IPS DF 4.7 (cell line): Measurements from ENCODE around the gene NME4.

Experiments
- DNase-seq: peaks from one replicate; pipeline ENCODE4 v3.0.0-alpha.2; 2013; ENCODE audit warnings: low spot score; ENCODE audit errors: extremely low read depth

Gene NME4

GRCh38 chr16:363110-363765 is 33.8 kb upstream of the NME4 start:
- no peak for DNase-seq

GRCh38 chr16:363766-364490 is 33.1 kb upstream of the NME4 start:
- no peak for DNase-seq

GRCh38 chr16:364595-365491 is 32.2 kb upstream of the NME4 start:
- no peak for DNase-seq

GRCh38 chr16:366476-366875 is 30.5 kb upstream of the NME4 start:
- no peak for DNase-seq

- no peak for DNase-seq
Measured at GRCh38 chr16:367333-367903, 29.6 kb upstream of the NME4 start.

GRCh38 chr16:368388-369158 is 28.4 kb upstream of the NME4 start:
- no peak for DNase-seq

- DNase-seq: no peak
Measured at GRCh38 chr16:369275-369865, 27.6 kb upstream of the NME4 start.

GRCh38 chr16:369866-370436 is 27.0 kb upstream of the NME4 start:
- DNase-seq: no peak

- no peak for DNase-seq
Measured at GRCh38 chr16:370443-370842, 26.6 kb upstream of the NME4 start, which contains the start of gene MRPL28. Gene MRPL28 (minus strand): TSS chr16:370538. CDS start chr16:370218, 320 bp downstream.

GRCh38 chr16:370979-371514 is 26.0 kb upstream of the NME4 start:
- DNase-seq: no peak

GRCh38 chr16:371515-372301 is 25.3 kb upstream of the NME4 start:
- no peak for DNase-seq

GRCh38 chr16:372302-372983 is 24.6 kb upstream of the NME4 start:
- DNase-seq: no peak

- DNase-seq: no peak
Measured at GRCh38 chr16:373020-373598, 23.9 kb upstream of the NME4 start.

- no peak for DNase-seq
Measured at GRCh38 chr16:373848-374615, 23.0 kb upstream of the NME4 start.

GRCh38 chr16:374616-374926 is 22.4 kb upstream of the NME4 start:
- no peak for DNase-seq

GRCh38 chr16:375212-375611 is 21.8 kb upstream of the NME4 start:
- no peak for DNase-seq
